ENCODE results near the gene NR2F1. TPM values are rescaled to one million over a fixed set of nuclear protein-coding genes. Genes with fewer than 3 reads are reported as not detected.

The NR2F1 gene
- total and polyA plus RNA-seq, 2 experiments from 2014 or later: not detected

DNA sequence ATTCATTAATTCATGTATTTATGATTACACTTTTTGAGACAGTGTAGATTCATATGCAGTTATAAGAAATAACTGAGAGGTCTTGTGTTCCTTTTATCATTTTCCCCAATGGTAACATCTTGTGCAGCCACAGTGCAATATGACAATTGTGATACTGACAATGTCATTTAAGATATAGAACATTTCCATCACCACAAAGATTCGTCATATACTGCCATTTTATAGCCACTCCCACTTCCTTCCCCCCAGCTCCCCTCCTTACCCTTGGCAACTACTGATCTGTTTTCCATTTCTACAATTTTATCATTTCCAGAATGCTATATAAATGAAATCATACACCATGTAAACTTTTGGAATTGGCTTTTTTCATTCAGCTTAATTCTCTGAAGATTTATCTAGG is 53.8 kb downstream of the NR2F1 start:
- DNase-seq (ENCODE audit: low spot score): no peak
- no peaks in the 10 kb centered on the region for H3K79me2 ChIP-seq (replicated peaks; ENCODE audit: insufficient read depth)
- no peak overlapping the region for H3K4me3 ChIP-seq
- Mint-ChIP-seq H3K4me1 (no peaks in the 10 kb centered on the region), H3K27ac (no peak overlapping the region), H3K27me3 (ENCODE audit: insufficient read depth, low read depth, poor library complexity) (peaks cover 3% of the 10 kb centered on the region), H3K9me3 (no peaks in the 10 kb centered on the region; the same call in 2 of the 3 replicates), H3K4me3 (no peak overlapping the region), H3K36me3 (ENCODE audit: low read depth) (no peaks in the 10 kb centered on the region)
- no peak overlapping the region for H3K4me2 ChIP-seq
- H4K20me1 ChIP-seq (replicated peaks; ENCODE audit: insufficient read depth): no peaks in the 10 kb centered on the region
- no peaks in the 10 kb centered on the region for H3F3A ChIP-seq (replicated peaks; ENCODE audit: low read depth)
- ATAC-seq: no peak
- no peaks in the 10 kb centered on the region for H3K27me3 ChIP-seq (ENCODE audit: insufficient read depth)
- no peaks in the 10 kb centered on the region for H3K9me2 ChIP-seq (ENCODE audit: insufficient read depth)
- H3K27ac ChIP-seq (ENCODE audit: low read depth): no peak overlapping the region
- H3K4me1 ChIP-seq (ENCODE audit: insufficient read depth): no peaks in the 10 kb centered on the region
- H3K36me3 ChIP-seq (ENCODE audit: insufficient read depth): no peaks in the 10 kb centered on the region
- TF ChIP-seq, protein P1, sequence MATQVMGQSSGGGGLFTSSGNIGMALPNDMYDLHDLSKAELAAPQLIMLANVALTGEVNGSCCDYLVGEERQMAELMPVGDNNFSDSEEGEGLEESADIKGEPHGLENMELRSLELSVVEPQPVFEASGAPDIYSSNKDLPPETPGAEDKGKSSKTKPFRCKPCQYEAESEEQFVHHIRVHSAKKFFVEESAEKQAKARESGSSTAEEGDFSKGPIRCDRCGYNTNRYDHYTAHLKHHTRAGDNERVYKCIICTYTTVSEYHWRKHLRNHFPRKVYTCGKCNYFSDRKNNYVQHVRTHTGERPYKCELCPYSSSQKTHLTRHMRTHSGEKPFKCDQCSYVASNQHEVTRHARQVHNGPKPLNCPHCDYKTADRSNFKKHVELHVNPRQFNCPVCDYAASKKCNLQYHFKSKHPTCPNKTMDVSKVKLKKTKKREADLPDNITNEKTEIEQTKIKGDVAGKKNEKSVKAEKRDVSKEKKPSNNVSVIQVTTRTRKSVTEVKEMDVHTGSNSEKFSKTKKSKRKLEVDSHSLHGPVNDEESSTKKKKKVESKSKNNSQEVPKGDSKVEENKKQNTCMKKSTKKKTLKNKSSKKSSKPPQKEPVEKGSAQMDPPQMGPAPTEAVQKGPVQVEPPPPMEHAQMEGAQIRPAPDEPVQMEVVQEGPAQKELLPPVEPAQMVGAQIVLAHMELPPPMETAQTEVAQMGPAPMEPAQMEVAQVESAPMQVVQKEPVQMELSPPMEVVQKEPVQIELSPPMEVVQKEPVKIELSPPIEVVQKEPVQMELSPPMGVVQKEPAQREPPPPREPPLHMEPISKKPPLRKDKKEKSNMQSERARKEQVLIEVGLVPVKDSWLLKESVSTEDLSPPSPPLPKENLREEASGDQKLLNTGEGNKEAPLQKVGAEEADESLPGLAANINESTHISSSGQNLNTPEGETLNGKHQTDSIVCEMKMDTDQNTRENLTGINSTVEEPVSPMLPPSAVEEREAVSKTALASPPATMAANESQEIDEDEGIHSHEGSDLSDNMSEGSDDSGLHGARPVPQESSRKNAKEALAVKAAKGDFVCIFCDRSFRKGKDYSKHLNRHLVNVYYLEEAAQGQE (IDR thresholded peaks at IDR 0.05; ENCODE audit: unreplicated experiment): no peak
- TF ChIP-seq, protein P2, sequence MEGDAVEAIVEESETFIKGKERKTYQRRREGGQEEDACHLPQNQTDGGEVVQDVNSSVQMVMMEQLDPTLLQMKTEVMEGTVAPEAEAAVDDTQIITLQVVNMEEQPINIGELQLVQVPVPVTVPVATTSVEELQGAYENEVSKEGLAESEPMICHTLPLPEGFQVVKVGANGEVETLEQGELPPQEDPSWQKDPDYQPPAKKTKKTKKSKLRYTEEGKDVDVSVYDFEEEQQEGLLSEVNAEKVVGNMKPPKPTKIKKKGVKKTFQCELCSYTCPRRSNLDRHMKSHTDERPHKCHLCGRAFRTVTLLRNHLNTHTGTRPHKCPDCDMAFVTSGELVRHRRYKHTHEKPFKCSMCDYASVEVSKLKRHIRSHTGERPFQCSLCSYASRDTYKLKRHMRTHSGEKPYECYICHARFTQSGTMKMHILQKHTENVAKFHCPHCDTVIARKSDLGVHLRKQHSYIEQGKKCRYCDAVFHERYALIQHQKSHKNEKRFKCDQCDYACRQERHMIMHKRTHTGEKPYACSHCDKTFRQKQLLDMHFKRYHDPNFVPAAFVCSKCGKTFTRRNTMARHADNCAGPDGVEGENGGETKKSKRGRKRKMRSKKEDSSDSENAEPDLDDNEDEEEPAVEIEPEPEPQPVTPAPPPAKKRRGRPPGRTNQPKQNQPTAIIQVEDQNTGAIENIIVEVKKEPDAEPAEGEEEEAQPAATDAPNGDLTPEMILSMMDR (conservative IDR thresholded peaks at IDR 0.05; ENCODE audit: low read depth in 2 of 2): no peak
- TF ChIP-seq ZNF331 (CRISPR knock-in tag; IDR thresholded peaks at IDR 0.05; ENCODE audit: low read depth): no peak
- no peak for TF ChIP-seq ZNF114 (CRISPR knock-in tag; IDR thresholded peaks at IDR 0.05)
- TF ChIP-seq, protein P3, sequence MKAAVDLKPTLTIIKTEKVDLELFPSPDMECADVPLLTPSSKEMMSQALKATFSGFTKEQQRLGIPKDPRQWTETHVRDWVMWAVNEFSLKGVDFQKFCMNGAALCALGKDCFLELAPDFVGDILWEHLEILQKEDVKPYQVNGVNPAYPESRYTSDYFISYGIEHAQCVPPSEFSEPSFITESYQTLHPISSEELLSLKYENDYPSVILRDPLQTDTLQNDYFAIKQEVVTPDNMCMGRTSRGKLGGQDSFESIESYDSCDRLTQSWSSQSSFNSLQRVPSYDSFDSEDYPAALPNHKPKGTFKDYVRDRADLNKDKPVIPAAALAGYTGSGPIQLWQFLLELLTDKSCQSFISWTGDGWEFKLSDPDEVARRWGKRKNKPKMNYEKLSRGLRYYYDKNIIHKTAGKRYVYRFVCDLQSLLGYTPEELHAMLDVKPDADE (IDR thresholded peaks at IDR 0.05): no peak
- TF ChIP-seq POLR2AphosphoS5 (IDR thresholded peaks at IDR 0.05; ENCODE audit: low read depth): no peak
- TF ChIP-seq, protein P4, sequence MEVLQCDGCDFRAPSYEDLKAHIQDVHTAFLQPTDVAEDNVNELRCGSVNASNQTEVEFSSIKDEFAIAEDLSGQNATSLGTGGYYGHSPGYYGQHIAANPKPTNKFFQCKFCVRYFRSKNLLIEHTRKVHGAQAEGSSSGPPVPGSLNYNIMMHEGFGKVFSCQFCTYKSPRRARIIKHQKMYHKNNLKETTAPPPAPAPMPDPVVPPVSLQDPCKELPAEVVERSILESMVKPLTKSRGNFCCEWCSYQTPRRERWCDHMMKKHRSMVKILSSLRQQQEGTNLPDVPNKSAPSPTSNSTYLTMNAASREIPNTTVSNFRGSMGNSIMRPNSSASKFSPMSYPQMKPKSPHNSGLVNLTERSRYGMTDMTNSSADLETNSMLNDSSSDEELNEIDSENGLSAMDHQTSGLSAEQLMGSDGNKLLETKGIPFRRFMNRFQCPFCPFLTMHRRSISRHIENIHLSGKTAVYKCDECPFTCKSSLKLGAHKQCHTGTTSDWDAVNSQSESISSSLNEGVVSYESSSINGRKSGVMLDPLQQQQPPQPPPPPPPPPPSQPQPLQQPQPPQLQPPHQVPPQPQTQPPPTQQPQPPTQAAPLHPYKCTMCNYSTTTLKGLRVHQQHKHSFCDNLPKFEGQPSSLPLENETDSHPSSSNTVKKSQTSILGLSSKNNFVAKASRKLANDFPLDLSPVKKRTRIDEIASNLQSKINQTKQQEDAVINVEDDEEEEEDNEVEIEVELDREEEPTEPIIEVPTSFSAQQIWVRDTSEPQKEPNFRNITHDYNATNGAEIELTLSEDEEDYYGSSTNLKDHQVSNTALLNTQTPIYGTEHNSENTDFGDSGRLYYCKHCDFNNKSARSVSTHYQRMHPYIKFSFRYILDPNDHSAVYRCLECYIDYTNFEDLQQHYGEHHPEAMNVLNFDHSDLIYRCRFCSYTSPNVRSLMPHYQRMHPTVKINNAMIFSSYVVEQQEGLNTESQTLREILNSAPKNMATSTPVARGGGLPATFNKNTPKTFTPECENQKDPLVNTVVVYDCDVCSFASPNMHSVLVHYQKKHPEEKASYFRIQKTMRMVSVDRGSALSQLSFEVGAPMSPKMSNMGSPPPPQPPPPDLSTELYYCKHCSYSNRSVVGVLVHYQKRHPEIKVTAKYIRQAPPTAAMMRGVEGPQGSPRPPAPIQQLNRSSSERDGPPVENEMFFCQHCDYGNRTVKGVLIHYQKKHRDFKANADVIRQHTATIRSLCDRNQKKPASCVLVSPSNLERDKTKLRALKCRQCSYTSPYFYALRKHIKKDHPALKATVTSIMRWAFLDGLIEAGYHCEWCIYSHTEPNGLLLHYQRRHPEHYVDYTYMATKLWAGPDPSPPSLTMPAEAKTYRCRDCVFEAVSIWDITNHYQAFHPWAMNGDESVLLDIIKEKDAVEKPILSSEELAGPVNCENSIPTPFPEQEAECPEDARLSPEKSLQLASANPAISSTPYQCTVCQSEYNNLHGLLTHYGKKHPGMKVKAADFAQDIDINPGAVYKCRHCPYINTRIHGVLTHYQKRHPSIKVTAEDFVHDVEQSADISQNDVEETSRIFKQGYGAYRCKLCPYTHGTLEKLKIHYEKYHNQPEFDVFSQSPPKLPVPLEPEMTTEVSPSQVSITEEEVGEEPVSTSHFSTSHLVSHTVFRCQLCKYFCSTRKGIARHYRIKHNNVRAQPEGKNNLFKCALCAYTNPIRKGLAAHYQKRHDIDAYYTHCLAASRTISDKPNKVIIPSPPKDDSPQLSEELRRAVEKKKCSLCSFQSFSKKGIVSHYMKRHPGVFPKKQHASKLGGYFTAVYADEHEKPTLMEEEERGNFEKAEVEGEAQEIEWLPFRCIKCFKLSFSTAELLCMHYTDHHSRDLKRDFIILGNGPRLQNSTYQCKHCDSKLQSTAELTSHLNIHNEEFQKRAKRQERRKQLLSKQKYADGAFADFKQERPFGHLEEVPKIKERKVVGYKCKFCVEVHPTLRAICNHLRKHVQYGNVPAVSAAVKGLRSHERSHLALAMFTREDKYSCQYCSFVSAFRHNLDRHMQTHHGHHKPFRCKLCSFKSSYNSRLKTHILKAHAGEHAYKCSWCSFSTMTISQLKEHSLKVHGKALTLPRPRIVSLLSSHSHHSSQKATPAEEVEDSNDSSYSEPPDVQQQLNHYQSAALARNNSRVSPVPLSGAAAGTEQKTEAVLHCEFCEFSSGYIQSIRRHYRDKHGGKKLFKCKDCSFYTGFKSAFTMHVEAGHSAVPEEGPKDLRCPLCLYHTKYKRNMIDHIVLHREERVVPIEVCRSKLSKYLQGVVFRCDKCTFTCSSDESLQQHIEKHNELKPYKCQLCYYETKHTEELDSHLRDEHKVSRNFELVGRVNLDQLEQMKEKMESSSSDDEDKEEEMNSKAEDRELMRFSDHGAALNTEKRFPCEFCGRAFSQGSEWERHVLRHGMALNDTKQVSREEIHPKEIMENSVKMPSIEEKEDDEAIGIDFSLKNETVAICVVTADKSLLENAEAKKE (CRISPR knock-in tag; IDR thresholded peaks at IDR 0.05): no peak
- no peak for TF ChIP-seq EZH2 (IDR thresholded peaks at IDR 0.05; ENCODE audit: low read depth, unreplicated experiment)
- TF ChIP-seq CREB1 (CRISPR knock-in tag; IDR thresholded peaks at IDR 0.05; ENCODE audit: low read depth): no peak
- TF ChIP-seq STAT1 (IDR thresholded peaks at IDR 0.05; ENCODE audit: unreplicated experiment): no peak
- no peak for TF ChIP-seq EZH2phosphoT487 (IDR thresholded peaks at IDR 0.05; ENCODE audit: unreplicated experiment)
- no peak for TF ChIP-seq NANOG (IDR thresholded peaks at IDR 0.05; ENCODE audit: borderline replicate concordance)
- no peak for TF ChIP-seq JUNB (IDR thresholded peaks at IDR 0.05; ENCODE audit: unreplicated experiment)
- H2AFZ ChIP-seq: no peak overlapping the region
